Measurements from ENCODE around the gene PTMA.

The PTMA gene

GRCh38 chr2:231677632-231678104 is 30.7 kb upstream of the PTMA start:
- DNase-seq, result peak; percentile 65 to 80

- no peak for DNase-seq
Measured at GRCh38 chr2:231679908-231680284, 28.4 kb upstream of the PTMA start.

GRCh38 chr2:231680285-231680991 is 27.9 kb upstream of the PTMA start:
- DNase-seq, result no peak

GRCh38 chr2:231680992-231681852 is 27.1 kb upstream of the PTMA start:
- DNase-seq, result peak; percentile 59 to 80

GRCh38 chr2:231682603-231683291 is 25.6 kb upstream of the PTMA start:
- DNase-seq, result peak; percentile 48 to 68

- DNase-seq, result peak; percentile 90 to 94
Measured at GRCh38 chr2:231683292-231684235, 24.8 kb upstream of the PTMA start.

- peak; percentile 46 to 71 for DNase-seq
Measured at GRCh38 chr2:231684314-231685223, 23.8 kb upstream of the PTMA start.

GRCh38 chr2:231685349-231686191 is 22.8 kb upstream of the PTMA start:
- DNase-seq, result peak; percentile 63 to 80

- no peak for DNase-seq
Measured at GRCh38 chr2:231686192-231687100, 21.9 kb upstream of the PTMA start.

- peak; percentile 56 to 78 for DNase-seq
Measured at GRCh38 chr2:231687133-231687852, 21.0 kb upstream of the PTMA start.

- DNase-seq, result no peak
Measured at GRCh38 chr2:231687961-231688360, 20.4 kb upstream of the PTMA start.

GRCh38 chr2:231688719-231689118 is 19.6 kb upstream of the PTMA start:
- DNase-seq, result no peak

- no peak for DNase-seq
Measured at GRCh38 chr2:231689124-231689893, 19.0 kb upstream of the PTMA start.

- DNase-seq, result no peak
Measured at GRCh38 chr2:231691251-231691772, 17.0 kb upstream of the PTMA start.

- DNase-seq, result no peak
Measured at GRCh38 chr2:231692847-231693246, 15.5 kb upstream of the PTMA start.

GRCh38 chr2:231693956-231694355 is 14.4 kb upstream of the PTMA start:
- no peak for DNase-seq

- DNase-seq, result no peak
Measured at GRCh38 chr2:231696004-231696367, 12.3 kb upstream of the PTMA start.

Measured in NCI-H524 (cell line).